Measurements from ENCODE around the gene CNTN5.

The CNTN5 gene

GRCh38 chr11:99171330-99171729 lies 150.6 kb downstream of the CNTN5 start:
- DNase-seq = no peak

- no peak for DNase-seq
Observed at GRCh38 chr11:99176430-99176829, 155.7 kb downstream of the CNTN5 start.

GRCh38 chr11:99177446-99177845 lies 156.7 kb downstream of the CNTN5 start:
- DNase-seq = no peak

- DNase-seq = no peak
Observed at GRCh38 chr11:99184146-99184545, 163.4 kb downstream of the CNTN5 start.

- DNase-seq = no peak
Observed at GRCh38 chr11:99188221-99188620, 167.5 kb downstream of the CNTN5 start.

- DNase-seq = no peak
Observed at GRCh38 chr11:99192716-99193115, 172.0 kb downstream of the CNTN5 start.

GRCh38 chr11:99197477-99197876 lies 176.7 kb downstream of the CNTN5 start:
- no peak for DNase-seq

GRCh38 chr11:99198215-99198614 lies 177.5 kb downstream of the CNTN5 start:
- no peak for DNase-seq

GRCh38 chr11:99199341-99199740 lies 178.6 kb downstream of the CNTN5 start:
- DNase-seq = peak; percentile 4

- no peak for DNase-seq
Observed at GRCh38 chr11:99200720-99201119, 180.0 kb downstream of the CNTN5 start.

GRCh38 chr11:99208813-99209212 lies 188.1 kb downstream of the CNTN5 start:
- no peak for DNase-seq

GRCh38 chr11:99229544-99229943 lies 208.8 kb downstream of the CNTN5 start:
- no peak for DNase-seq

GRCh38 chr11:99234534-99234933 lies 213.8 kb downstream of the CNTN5 start:
- no peak for DNase-seq

- no peak for DNase-seq
Observed at GRCh38 chr11:99238401-99238800, 217.7 kb downstream of the CNTN5 start.

- no peak for DNase-seq
Observed at GRCh38 chr11:99240192-99241030, 219.7 kb downstream of the CNTN5 start.

GRCh38 chr11:99241066-99241465 lies 220.3 kb downstream of the CNTN5 start:
- no peak for DNase-seq

- no peak for DNase-seq
Observed at GRCh38 chr11:99244613-99245012, 223.9 kb downstream of the CNTN5 start.

GRCh38 chr11:99246199-99246598 lies 225.4 kb downstream of the CNTN5 start:
- no peak for DNase-seq

- DNase-seq = no peak
Observed at GRCh38 chr11:99256614-99257013, 235.9 kb downstream of the CNTN5 start.

GRCh38 chr11:99257131-99257530 lies 236.4 kb downstream of the CNTN5 start:
- DNase-seq = no peak

GRCh38 chr11:99260696-99261095 lies 239.9 kb downstream of the CNTN5 start:
- DNase-seq = no peak

- DNase-seq = peak; percentile 11
Observed at GRCh38 chr11:99268886-99269285, 248.1 kb downstream of the CNTN5 start.

- no peak for DNase-seq
Observed at GRCh38 chr11:99271527-99271926, 250.8 kb downstream of the CNTN5 start.

GRCh38 chr11:99275521-99275920 lies 254.8 kb downstream of the CNTN5 start:
- no peak for DNase-seq

GRCh38 chr11:99277281-99277680 lies 256.5 kb downstream of the CNTN5 start:
- DNase-seq = no peak
